Ecto neural progenitor cell (in vitro differentiated cells): Measurements from ENCODE around the gene ZNF611.
"Not testable (repeated sequence)": the region's sequence is repeated elsewhere in the genome, so short reads cannot be mapped to it uniquely, and the experiment has no call there.

Experiments used
- DNase-seq: peaks from one replicate; pipeline ENCODE4 v3.0.0-alpha.2; 2018; ENCODE audit warnings: low spot score

The ZNF611 gene

DNA sequence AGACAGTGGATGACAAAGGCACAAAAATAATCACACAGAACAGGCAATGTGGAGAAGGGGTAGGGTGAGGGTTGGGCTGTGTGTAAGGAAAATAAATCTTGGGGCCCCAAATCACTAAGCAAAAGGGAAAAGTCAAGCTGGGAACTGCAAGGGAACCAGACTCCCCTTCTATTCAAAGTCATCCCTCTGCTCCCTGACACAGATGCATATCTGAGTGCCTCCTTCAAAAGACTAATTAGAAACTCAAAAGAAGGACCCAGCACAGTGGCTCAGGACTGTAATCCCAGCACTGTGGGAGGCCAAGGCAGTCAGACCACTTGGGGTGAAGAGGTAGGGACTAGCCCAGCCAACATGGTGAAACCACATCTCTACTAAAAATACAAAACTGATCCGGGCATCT, 18.3 kb downstream of the ZNF611 start:
- DNase-seq, result no peak

DNA sequence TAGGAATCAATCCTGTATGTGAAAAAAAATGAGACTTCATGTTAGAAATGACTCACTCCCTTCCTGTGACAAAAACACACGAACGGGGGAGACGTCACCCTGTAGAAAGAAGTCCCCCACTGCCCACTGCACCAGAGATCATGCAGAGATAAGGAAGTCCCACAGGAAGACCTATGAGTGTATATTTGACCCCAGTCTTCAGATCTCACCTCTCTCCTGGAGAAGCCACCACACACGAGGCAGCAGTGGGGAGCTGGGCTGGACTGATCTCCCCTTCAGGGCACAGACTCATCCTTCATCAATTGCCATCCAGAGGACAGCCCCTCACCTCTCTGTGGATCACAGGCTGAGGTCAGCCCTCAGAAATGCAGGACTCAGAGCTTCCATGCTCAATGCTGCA, 18.9 kb downstream of the ZNF611 start:
- not testable (repeated sequence) for DNase-seq

DNA sequence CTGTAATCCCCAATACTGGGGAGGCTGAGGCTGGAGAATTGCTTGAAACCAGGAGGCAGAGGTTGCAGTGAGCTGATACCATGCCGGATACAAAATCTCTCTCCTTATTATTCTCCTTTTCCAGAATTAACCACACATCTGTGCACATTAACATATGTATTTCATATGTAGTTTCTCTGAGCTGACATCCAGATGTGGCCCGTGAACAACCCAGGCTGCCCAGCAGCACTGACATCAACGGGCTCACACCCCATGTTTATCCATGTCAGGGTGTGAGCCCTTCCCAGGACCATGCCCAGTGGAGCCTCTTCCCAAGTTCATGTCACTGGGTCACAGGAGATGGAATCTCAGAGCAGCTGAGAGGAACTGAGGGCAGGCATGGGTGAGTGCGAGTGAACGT, 19.5 kb downstream of the ZNF611 start:
- not testable (repeated sequence) for DNase-seq

DNA sequence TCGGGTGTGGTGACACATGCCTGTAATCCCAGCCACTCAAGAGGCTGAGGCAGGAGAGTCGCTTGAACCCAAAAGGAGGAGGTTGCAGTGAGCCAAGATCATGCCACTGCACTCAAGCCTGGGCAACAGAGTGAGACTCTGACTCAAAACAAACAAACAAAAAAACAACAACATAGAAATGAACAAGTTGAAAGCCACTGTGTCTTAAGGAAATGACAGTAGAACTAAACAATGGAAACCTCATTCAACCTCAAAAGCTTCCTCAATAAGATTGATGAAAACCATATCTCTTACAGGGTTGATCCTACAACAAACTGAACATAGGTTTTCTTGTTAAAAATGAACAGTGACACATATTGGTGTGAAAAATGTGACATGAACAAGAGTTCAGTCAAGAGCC, 21.8 kb downstream of the ZNF611 start:
- DNase-seq, result not testable (repeated sequence)

DNA sequence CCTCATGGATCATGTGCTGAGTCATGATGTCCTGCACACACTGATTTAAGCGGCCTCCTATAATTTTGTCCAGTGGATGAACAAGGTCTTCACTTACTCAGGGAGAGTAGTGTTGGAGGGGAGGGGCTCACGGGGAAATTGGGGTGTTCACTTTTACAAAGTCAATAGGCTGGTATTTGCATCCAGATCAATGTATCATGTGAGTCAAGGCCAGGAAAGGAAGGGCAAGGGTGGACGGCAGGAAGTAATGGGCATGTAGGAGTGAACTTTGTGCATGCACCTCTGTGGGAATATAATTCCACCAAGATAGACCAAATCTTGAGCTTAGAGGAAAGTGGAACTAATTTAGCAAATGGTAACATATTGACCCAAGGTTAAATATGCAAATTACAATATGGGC, 23.2 kb downstream of the ZNF611 start:
- not testable (repeated sequence) for DNase-seq

DNA sequence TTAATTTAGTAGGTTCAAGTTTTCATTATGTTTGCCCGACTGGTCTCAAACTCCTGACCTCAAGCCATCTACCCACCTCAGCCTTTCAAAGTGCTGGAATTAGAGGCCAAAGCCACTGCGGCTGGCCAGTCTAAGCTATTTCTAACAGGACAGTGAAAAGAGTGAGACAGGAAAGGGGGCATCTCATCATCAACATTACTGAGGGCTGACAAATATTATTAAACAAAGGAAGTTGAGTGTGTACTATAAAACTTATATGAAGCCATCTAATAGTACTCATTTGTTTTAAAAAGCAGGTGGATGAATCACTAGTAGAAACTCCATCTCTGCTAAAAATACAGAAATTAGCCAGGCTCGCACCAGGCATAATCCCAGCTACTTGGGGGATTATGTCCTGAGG, 24.3 kb downstream of the ZNF611 start:
- no peak for DNase-seq

DNA sequence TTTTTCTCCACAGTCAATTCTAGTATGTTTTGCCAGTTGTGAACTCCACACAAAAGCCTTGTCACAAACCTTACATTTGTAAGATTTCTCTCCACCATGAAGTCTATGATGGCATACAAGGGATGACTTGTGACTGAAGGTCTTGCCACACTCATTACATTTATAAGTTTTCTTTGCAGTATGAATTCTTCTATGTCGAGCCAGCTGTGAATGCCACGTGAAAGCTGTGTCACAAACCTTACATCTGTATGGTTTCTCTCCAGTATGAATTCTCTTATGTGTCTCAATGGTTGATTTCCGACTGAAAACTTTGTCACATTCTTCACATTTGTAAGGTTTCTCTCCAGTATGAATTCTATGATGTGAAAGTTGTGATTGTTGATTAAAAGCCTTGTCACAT, 29.2 kb downstream of the ZNF611 start:
- not testable (repeated sequence) for DNase-seq

DNA sequence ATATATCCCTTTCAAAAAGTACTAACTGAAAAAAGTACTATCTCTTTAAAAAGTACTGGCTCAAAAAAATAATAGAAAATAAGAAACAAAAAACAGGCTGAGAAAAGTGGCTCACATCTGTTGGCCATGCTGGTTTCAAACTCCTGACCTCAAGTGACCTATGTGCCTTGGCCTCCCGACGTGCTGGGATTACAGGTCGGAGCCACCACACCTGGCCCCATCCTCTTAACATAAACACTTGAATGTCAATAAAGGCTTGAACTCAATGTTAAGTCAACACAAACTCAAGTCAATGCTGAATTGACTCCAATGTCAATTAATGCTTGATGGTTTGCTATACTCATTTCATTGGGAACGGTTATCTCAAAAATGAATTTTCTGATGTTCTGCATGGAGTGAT, 30.9 kb downstream of the ZNF611 start:
- DNase-seq, result no peak

DNA sequence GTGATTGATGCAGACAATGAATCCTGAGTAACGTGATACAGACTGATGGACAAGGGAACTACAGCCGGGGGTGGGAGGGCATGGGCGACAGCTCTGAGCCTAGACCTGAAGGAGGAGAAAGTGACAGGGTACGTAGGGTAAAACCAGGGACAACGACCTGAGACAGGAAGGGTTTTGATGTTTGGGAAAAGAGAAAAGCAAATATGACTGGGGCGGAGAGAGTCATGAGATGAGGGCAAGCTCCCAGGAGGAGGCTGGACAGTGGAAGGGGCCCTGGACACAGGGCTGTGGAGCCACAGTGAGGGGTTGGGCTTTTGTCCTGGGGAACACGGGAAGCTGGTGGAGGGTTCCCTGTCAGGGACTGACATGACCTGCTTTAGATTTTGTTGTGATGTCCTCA, 34.2 kb downstream of the ZNF611 start:
- DNase-seq, result no peak

DNA sequence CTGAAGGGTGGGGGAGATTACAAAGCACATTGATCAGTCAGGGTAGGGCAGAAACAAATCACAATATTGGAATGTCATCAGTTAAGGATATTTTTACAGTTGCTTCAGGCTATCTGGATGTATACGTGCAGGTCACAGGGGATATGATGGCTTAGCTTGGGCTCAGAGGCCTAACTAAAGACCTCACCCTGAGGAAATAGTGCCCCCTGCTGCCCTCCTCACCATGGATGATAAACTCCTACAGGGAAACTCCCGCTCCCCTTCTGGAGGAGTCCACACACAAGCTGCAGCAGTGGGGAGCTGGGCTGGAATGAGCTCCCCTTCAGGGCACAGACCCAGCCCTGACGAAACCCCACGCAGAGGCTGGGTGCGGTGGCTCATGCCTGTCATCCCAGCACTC, 35.3 kb downstream of the ZNF611 start:
- not testable (repeated sequence) for DNase-seq

DNA sequence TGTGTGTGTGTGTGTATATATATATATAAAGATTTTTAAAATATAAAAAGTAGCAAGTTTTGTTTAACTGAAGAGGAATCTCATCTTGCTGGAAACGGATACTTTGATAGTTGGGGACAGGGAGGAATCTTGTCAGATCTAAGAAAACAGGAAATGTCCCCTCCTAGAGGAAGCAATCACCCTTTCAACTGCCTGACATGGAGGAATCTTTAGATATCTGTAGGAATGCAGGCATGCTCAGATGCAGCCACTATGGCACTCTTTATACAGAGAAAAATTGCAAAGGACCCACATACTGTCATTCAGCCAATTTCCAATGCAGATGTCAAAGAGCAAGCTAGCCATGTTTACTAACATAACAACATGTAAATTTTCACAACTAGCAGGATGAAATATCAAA, 38.8 kb downstream of the ZNF611 start:
- no peak for DNase-seq

DNA sequence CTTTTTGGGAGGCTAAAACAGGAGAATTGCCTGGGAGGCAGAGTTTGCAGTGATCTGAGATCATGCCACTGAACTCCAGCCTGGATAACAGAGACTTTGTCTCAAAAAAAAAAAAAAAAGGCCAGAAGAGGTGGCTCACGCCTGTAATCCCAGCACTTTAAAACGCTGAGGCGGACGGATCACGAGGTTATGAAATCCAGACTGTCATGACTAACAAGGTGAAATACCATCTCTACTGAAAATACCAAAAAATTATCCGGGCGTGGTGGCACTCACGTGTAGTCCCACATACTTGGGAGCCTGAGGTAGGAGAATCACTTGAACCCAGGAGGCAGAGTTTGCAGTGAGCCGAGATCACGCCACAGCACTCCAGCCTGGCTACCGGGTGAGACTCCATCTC, 39.9 kb downstream of the ZNF611 start:
- no peak for DNase-seq

DNA sequence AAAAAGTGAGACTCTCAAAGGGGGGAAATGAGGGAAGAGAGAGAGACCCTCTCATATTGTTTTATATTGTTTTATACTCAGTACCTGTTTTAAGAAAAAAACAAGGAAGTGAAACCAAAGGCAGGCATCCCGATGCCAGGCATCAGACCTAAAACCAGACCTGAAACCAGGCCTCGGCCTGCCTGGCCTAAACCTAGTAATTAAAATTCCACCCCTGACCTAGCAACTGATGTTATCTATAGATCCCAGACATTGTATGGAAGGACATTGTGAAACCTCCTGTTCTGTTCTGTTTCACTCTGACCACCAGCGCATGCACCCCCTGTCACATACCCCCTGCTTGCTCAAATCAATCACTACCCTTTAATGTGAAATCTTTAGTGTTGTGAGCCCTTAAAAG, 40.6 kb downstream of the ZNF611 start:
- DNase-seq, result not testable (repeated sequence)

DNA sequence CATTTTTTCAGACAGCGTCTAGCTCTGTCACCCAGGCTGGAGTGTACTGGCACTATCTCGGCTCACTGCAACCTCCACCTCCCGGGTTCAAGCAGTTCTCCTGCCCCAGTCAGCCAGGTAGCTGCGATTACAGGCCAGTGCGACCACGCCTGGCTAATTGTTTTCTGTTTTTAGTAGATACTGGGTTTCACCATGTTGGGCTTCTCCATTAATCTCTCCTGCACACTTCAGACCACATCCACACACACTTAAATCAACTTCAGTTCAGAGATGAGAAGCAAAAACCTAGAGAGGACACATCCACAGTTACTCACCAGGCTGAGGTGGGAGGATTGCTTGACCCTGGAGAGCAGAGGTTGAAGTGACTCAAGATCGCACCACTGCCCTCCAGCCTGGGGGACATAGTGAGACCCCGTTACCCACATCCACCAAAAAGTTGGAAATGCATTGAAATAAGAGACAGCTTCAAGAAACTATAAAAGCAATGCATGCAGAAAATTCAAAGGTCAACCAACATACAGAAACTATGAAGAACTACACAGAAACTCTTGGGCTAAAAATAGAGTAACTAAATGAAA, 42.3 kb downstream of the ZNF611 start:
- DNase-seq, result no peak

DNA sequence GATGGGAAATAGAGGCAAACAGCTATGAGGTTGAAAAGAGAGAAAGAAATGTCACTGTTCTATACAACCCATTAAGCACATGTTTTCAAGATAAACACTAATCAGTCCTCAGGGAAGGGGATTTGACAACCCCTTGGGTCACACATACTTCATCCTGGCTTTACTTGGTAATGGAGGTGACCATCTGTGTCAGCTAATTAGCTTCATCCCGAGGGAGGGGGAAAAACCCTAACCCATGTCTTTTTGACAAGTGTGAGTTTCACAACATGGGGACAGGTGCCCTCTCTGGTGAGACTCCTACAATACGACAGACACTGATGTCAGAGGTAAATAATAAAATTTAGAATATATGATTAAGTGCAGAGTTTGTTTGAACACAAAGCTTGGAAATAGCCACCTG, 43.1 kb downstream of the ZNF611 start:
- no peak for DNase-seq

DNA sequence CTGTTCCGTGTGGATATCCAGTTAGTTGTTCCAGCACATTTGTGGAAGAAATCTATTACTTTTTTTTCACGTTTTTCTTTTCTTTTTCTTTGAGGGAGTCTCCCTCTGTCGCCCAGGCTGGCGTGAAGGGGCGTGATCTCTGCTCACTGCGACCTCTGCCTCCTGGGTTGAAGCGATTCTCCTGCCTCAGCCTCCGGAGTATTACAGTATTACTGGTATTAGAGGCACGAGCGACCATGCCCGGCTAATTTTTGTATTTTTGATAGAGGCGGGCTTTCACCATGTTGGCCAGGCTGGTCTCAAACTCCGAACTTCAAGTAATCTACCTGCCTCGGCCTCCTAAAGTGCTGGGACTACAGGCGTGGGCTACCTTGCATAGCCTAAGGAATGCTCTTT, 43.6 kb downstream of the ZNF611 start:
- DNase-seq, result peak; percentile 29

DNA sequence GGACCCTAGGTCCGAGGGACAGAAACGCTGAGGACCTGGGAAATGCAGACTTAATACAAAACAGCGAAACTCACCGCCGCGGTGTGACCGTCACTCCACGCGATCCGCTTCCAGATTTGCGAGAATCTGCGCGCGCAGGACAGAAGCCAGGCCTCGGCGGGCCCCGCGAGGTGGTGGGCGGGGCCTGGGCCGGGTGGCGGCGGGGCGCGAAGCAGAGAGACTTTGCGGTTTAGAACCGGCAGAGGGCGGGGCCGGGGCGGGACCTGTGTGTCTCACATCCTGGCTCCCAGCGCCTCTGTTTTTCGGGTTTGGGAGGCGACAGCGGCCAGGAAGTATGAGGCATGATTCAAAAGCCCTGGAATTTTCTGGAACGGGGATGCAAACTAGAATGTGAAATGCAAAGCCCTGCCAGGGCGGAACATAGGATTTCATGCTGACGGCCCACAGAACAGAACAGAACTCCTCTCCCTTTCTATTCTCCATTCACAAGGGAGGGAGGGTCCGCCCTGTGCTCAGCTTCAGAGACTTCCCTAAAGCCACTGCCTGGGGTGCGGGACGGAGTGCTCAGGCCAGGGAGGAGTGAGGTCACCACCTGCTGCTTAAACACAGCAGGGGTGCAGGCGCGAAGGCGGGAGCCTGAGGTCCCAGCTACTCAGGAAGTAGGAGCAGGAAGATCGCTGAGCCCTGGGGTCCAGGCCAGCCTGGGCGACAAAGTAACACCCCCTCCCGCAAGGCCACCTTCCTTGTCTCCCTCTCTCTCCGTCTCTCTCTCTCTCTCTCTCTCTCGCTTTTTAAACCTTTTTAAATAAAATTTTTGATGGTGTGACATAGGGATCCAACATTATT, 44.3 kb downstream of the ZNF611 start:
- DNase-seq, result peak; percentile 94

DNA sequence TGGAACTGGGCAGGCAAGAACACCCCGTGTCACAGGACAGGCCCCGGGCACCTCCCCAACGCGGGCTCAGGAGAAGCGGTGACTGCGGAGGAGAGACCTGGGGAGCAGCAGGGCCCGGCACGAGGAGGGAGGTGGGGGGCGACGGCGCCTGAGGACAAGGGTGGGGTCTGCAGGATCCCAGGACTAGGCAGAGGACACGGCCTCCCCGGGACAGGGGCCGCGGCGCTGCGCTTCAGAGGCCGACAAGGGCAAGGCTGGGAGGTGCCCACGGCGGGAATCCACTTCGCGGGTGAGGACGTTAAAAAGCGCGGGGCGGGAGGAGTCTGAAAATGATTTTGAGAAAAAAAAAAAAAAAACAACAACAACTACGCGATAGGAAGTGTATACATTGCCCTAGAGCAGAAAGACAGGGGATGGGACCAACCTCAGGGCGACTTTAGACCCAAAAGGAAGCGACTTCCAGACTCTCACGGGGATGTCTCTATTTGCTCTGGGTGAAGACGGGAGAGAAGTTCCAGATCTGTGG, 44.9 kb downstream of the ZNF611 start:
- peak; percentile 67 for DNase-seq

DNA sequence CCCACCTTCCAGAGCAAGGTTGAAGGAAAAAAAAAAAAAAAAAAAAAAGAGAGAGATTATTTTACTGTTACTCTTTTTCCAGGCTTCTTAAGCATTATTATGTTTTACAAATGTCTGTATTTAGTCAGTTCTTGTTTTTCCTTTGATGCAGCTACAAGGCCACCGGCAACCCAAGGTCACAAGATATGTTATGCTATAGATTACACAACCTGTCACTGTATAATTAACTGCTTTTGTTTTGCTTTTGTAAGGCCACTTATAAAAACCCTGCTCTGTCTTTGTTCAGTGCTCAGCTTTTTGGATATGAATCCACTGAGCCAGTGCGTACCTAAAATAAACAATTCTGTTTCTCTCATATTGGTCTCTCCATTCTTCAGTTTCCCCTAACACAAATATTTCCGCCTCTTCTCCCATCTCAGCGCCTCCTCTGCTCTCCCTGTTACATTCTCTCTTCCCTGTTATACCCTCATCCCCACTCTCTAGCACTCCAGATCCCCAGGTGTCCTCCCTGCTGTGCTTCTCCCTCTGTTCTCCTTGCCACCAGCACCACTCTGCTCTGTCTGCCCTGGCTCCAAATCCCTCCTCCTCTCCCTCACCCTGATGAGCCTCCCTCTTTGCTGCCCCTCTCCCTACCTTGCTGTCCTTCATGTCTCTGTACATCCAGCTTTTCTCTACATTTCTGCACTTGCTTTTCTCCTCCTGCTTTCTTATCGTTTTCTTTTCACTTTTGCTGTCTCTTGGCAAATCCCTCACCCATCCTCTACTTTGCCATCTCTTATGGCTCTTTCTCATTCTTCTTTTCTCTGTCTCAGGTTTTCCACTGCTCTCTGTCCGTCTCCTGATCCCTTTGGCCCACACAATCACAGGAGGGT, 45.7 kb downstream of the ZNF611 start:
- DNase-seq, result peak; percentile 21

DNA sequence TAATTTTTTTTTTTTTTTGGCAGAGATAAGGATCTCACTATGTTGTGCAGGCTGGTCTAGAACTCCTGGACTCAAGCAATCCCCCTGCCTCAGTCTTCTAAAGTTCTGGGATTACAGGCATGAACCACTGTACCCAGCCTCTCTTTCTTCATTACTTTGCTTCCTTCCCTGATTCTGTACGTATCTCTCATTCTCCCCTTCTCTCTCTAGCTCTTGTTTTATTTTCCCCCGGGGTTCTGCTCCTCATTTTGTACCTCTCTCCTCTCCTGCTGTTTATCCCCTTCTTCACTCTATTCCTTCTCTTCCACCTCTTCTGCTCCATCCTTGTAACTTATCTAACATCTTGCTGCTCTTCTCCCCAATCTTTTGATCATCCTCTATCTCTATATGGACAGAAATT, 46.5 kb downstream of the ZNF611 start:
- DNase-seq, result peak; percentile 11

DNA sequence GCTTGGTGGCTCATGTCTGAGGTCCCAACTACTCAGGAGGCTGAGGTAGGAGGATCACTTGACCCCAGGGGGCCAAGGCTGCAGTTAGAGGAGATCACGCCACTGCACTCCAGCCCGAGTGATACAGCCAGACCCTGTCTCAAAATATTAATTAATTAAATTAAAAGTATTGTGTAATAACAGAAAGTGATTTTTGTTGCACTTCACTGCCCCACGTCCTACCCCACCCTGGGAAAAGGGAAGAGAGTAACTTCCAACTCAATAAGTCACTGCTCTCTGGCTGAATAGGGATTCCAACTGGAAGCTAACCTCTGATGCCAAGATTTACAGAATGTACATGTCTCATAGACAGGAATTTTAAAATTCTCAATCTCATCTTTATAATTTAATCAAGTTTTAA, 47.2 kb downstream of the ZNF611 start:
- no peak for DNase-seq

DNA sequence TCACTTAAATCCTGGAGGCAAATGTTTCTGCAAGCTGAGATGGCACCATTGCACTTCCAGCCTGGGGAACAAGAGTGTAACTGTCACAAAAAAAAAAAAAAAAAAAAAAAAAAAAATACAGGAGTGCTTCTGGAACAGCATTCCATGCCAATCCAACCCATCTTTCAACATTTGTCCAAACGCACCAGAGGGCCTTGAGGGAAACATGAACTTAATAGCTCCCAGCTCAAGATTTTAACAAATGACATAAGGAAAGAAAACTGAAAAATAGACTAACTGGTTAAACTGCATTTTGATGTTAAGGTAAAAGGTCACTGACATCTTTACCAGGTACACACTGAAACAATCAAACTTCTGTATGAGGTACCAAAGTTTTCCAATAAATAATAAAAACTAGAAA, 49.0 kb downstream of the ZNF611 start:
- no peak for DNase-seq

DNA sequence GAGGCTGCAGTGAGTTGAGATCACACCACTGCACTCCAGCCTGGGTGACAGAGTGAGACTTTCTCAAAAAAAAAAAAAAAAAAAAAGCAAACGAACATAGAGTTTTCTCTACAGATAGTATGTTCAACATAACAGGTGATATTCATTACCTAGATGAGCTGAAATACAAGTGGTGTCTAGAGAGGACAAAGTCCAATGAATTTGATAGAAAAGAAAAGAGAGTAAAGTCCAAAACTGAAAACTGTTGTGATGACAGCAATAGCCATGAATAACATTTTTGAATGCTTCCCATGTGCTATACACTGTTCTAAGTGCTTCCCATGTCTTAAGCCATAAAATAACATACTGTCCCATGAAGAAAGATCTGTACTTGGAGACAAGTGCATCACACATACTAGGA, 53.6 kb downstream of the ZNF611 start:
- DNase-seq, result not testable (repeated sequence)
